Transverse colon (tissue), 3 donors: ENCODE measurements around the gene TRDN.

Source experiments
- CTCF ChIP-seq, 5 experiments: fragments of 200-600 bp in 3 of 5; fragments of 450-650 bp in 2 of 5; sonication (generic) in 3 of 5; IDR thresholded peaks; 1 replicate in 2 of 5; 2 replicates in 3 of 5; pipeline ENCODE4 v1.5.1; 2016 to 2017; ENCODE audit warnings: antibody characterized with exemption in 5 of 5, inconsistent platforms in 3 of 5, mild to moderate bottlenecking in 2 of 5, moderate library complexity in 1 of 5
- POLR2A ChIP-seq: fragments of 450-650 bp; IDR thresholded peaks from one replicate; pipeline ENCODE4 v1.6.1; 2016; ENCODE audit warnings: antibody characterized with exemption, mild to moderate bottlenecking, moderate library complexity

GRCh38 chr6:123527406-123527805, 109.3 kb downstream of the TRDN start:
- no peak for TF ChIP-seq POLR2A
- no peak for TF ChIP-seq CTCF (IDR thresholded peaks at IDR 0.05)
